ENCODE results near the gene CPXM2. TPM values are rescaled to one million over a fixed set of nuclear protein-coding genes. Genes with fewer than 3 reads are reported as not detected.

Gene CPXM2
- total RNA-seq, 2 donors from 2014 or later: not detected

DNA sequence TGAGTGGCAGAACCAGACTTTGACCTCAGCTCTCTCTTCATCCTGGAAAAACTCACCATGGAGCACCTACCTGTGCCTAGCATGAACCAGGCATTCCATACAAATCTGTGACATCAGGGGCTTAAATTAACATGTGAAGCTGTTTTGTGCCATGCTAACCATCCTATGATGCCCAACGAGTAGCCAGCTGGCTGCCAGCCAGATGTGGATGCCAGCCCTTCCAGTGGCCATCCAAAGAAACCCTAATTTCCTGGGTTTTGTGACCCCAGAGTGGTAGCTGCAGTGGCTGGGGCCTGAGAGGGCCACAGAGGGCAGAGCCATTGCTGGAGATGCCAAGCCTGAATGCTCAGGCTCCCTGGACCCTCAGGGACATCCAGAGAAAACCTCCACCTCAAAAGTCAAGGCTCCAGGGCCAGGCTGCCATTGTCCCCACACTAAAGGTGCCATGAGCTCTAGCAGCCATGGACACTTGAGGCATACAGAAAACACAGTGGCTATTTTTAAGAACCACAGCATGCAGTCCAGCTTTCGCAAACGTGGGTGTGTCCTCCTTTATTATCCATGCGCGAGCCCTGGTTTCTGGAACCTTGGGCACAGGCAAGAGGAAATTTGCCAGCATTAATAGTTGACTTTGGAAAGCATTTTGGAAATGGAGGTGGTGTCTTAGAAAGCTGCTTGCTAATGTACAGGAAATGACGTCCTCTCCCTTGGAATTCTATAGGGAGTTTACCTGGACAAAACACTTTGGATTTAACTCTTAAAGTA is 6.0 kb downstream of the CPXM2 start:
- Mint-ChIP-seq H3K27ac (no peak overlapping the region), H3K9me3 (no peaks in the 10 kb centered on the region), H3K36me3 (no peaks in the 10 kb centered on the region)
- DNase-seq (ENCODE audit: low spot score in 2 of 2) (no peak), ATAC-seq (no peak)

DNA sequence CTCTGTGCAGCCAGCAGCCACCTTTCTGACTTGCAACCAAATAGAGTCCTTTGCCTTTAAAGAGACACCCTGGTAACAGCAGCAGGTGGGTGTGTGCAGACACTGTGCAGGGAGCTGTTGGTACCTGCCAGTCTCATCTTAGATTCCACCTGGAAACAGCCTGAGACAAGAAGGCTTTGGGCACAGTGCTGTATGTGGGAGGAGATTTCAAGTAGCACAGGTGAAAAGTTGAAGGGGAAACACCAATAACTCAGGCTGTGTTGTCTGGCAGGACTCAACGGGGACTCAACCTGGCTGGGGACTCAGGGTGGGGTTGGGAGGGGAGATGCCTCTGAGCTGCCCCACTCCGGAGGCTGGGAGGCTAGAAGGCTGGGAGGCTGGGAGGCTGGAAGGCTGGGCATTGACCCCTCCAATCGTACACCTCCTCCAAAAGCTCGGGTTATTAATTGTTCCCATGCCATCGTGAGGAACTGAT is 6.7 kb downstream of the CPXM2 start:
- no peak for DNase-seq (ENCODE audit: low spot score in 2 of 2)
- ATAC-seq: no peak
- no peaks in the 10 kb centered on the region for H3K36me3 Mint-ChIP-seq
- H3K27ac Mint-ChIP-seq: no peak overlapping the region
- no peaks in the 10 kb centered on the region for H3K9me3 Mint-ChIP-seq

DNA sequence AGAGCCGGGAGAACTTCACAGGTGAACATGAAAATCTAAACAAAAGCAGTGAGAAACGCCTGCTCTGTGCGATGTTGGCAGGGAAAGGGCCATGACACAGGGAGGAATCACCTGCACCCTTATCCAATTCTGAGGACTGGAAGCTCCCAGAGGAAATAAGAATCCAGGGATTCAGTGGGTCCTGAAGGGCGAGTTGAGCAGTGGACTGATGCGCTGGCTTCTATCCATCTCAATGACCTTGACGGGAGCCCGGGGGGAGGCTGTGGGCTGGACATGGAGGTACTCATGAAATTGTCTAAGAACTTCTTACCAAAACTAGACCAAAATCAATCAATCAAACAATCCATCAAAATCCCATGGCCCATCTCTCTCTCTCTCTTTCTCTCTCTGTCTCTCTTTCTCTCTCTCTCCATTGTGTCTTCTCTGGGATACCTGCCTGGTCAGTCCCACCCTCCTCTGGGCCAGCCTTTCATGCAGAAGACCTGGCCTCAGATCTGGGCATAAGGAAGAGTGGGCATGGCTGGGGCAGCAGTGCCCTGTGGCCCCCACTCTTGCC is 7.2 kb downstream of the CPXM2 start:
- no peak for DNase-seq (ENCODE audit: low spot score in 2 of 2)
- Mint-ChIP-seq H3K27ac (no peak overlapping the region), H3K36me3 (no peaks in the 10 kb centered on the region), H3K9me3 (no peaks in the 10 kb centered on the region)
- ATAC-seq: no peak

DNA sequence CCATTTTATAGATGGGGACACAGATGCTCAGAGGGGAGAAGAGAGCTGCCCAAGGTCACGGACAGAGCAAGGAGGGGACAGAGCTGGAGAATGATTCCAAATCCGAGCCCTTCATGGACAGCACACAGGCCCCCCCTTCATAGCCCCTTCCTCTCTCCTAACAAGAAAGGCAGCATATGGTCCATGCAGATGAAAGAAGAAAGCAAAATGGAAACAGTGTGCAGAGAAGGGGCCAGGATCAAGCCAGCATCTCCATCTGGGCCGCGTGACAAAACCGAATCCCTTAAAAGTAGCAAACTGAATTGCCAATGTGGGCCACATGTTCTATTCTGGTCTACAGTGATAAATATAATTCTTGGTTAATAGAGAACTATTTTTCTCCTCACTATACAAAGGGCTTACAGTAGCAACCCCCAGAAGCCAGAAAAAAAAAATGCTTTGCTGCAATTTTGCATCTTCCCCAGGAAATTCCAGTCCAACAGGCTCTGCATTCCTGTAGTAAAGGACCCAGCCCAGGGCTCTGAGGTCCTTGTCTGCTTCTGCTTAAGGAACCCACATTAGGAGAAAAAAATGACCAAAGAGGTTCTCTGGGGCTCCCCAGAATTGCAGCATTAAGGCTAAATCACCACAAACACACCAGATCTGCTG is 7.8 kb downstream of the CPXM2 start:
- ATAC-seq (no peak), DNase-seq (ENCODE audit: low spot score in 2 of 2) (no peak)
- Mint-ChIP-seq H3K27ac (no peak overlapping the region), H3K36me3 (no peaks in the 10 kb centered on the region), H3K9me3 (no peaks in the 10 kb centered on the region)

DNA sequence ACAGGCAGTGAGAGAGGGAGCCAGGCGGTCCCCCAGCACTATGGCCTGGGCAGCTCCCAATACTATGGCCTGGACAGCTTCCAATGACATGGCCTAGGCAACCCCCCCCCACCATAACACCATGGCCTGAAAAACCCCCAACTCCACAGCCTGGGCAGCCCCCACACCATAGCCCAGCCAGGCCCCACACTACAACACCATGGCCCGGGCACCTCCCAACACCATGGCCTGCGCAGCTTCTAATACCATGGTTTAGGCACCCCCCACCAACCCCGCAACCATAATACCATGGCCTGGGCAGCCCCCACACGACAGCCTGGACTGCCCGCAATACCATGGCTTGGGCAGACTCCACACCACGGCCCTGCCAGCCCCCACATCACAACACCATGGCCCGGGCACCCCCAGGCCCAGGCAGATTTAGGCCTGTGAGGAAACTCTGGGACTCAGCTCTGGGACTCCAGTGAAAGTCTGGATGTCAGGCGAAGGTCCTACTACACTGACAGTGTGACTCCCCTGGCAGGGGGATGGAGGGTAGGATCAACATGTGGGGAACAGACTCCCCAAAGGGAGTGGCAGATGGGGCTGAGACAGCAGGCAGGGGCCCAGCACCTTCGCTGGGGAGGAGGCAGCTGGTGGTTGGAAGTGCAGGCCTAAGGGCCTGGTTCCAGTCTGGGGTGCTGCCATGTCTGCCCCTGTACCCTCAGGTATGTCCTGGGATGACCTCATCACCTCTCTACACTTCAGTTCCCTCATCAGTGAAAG is 8.7 kb downstream of the CPXM2 start:
- Mint-ChIP-seq H3K9me3 (no peaks in the 10 kb centered on the region), H3K36me3 (no peaks in the 10 kb centered on the region), H3K27ac (no peak overlapping the region)
- no peak for DNase-seq (ENCODE audit: low spot score in 2 of 2)
- ATAC-seq: no peak

DNA sequence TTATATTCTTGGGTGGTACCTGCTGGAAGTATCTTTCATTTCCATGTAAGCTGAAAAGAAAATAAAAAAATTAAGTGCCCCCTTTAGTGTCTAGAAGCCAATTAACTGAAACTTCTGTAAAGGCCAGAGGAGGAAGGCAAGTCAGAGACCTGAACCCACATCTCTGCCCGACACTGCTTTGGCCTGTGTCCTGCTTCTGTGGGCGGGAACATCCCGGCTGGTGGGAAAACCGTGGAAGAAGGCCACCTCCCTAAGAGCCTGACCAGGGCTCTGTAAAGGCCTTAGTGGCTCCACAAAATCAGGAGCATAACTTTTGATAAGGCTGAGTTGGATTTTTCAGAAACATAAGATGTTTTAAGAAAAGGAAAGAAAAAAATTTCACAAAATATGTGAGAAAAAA is 9.4 kb downstream of the CPXM2 start:
- Mint-ChIP-seq H3K36me3 (no peaks in the 10 kb centered on the region), H3K9me3 (no peaks in the 10 kb centered on the region), H3K27ac (no peak overlapping the region)
- DNase-seq (ENCODE audit: low spot score in 2 of 2) (no peak), ATAC-seq (no peak)

DNA sequence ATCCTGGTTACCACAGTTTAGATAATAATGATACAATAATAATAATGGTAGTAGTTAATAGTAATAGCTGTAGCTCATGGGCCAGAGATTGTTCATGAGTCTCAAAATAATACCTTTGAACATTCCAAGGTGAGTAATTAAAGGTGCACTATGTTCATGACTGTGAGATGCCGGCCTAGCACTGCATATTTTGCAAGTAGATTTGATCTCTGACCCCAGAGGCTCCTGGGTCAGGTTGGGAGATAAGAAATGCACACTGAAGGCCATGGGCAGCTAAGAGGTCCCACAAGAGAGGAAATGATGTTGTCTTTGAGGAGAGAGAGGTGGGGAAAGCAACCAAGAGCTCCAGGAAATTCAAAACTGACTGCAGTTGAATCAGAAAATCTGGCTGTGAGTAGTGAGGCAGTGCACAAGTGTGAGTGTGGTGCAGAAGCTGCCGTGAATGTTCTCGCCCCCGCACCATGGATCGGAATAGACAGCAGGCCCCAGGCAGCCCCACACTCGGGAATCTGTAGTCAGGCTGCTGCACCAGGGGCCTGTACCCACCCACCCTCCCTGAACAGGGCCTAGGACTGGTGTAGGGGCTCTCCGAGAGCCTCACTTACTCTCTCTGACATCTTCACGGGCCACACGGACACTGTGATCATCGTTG is 11.9 kb downstream of the CPXM2 start:
- ATAC-seq (no peak), DNase-seq (ENCODE audit: low spot score in 2 of 2) (no peak)
- Mint-ChIP-seq H3K36me3 (no peaks in the 10 kb centered on the region), H3K9me3 (no peaks in the 10 kb centered on the region), H3K27ac (no peak overlapping the region)

DNA sequence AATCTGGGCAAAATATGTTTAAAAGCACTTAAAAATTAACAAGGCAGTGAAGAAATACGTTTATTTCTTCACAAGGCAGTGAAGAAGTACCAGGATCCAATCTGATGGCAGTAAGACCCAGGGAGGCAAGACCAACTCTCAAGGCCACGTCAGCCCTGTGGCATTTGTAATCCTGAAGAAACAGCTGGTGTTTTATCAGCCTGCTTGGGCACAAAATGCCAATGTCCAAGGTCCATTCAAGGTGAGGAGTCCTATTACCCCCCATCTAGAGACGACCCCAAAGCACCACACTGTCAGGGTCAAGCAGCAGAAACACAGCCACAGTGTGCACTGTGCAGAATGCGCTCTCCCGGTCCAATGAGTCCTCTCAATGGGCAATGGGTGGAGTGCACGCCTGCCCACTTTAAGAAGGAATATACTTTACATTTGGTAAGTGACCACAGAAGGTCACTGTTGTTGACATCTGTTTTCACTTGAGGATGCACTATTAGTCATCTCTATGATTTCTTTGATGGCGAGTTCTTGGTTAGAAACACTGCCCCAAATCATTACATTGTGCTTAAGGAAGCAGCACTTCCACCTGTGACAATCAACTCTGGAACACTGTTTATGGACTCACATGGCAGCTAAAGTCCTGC is 12.8 kb downstream of the CPXM2 start:
- ATAC-seq (no peak), DNase-seq (ENCODE audit: low spot score in 2 of 2) (no peak)
- Mint-ChIP-seq H3K27ac (no peak overlapping the region), H3K36me3 (no peaks in the 10 kb centered on the region), H3K9me3 (no peaks in the 10 kb centered on the region)

DNA sequence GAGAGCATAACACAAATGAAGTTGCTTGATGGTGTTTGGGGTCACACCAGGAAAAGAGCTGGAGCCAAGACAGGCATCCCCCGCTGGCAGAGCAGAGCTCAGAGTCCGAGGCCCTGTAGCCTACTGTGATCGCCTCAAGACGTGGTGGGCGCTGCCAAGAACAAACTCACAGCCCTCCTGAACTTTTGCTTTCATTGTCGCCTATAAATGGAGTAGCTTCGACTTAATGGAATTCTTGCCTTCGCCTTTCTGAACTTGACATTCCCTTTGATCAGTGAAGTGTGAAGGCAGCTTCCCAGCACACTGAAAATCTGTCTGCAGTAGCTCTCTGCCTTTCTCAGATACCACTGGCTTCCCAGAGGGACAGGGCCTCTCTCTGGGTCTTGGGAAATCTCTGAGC is 21.3 kb downstream of the CPXM2 start:
- Mint-ChIP-seq H3K9me3 (no peaks in the 10 kb centered on the region), H3K27ac (no peak overlapping the region), H3K36me3 (no peaks in the 10 kb centered on the region)
- DNase-seq (ENCODE audit: low spot score in 2 of 2) (no peak), ATAC-seq (no peak)

DNA sequence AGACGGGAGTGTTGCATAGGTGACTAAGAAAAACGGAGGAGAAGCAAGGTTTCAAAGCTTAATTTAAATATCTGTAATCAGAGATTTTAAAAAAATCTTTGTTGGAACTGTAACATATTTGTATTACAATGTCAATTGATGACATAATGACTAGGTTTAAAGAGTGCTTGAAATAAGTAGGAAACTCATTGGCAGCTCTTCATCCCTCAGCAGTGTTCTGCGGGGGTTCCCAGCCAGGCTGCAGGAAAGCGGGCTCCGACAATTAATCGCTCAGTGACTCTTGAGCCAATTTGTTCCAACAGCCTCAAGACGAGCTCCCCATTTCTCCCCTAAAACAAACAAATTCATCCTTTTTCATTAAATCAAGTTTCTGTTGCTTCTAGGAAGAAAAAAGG is 22.6 kb downstream of the CPXM2 start:
- DNase-seq (ENCODE audit: low spot score in 2 of 2) (no peak), ATAC-seq (no peak)
- Mint-ChIP-seq H3K9me3 (no peaks in the 10 kb centered on the region), H3K27ac (no peak overlapping the region), H3K36me3 (no peaks in the 10 kb centered on the region)

DNA sequence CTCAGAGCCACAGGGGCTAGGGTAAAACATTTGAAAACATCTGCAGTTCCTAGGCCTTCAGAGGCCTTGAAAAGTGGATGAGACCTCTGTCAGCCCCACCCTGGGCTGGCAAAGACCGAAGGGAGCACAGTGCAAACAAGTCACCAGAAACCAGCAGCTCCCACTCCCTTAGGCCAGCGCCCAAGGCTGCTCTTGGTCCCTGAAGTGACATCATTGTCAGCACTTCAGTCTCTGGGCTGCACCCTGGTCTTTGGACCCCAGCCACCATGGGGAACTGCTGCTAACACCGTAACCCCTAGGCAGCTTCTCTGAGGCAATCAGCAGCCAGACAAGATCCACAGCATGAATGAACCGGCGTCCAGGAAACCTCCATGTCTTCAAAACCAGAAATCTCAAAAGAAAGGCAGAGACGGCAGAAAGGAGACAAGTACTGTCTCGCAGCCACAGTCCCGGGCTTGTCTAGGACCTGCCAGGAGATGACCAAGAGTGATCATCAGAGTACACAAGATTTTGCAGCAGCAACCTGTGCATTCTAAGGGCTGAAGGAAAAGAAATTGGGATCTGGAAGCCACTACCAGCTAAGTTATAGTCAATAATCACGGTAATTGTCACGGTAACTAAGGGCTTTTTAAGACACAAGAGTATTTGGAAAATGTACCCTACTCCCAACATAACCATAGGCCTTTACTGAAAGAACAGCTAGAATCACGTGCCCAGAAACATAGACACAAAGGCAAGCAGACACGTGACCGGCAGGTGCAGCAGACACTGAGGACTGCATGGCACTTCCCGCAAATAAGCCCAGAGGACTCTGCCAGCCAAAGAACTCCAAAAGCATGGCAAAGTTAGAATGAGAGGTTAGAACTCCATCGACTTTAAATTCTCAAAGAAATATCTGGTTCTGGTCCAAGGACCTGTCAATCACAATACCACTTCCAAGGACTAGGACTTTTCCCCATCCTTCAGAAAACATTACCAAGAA is 23.3 kb downstream of the CPXM2 start:
- Mint-ChIP-seq H3K27ac (no peak overlapping the region), H3K9me3 (no peaks in the 10 kb centered on the region)

DNA sequence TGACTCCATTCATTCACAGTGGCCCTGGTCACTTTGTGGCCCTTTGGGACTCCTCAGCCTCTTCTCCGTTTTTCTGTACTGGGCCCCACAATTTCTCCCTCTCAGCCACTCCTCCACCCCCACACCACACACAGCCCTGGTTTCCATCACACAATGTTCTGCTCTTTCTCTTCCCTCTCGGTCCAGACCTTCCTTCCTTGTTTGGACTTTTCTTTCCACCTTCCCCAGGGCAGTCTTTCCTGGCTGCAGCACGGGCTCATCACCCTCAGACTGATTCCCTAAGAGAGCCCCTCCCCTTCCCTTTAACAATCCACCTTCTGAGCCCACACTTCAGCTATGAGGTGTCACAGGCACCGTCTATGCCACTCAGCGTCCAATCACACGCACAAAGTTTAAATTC is 25.7 kb downstream of the CPXM2 start:
- Mint-ChIP-seq H3K27ac (peak overlapping the region in 1 of 2 donors; percentile 31), H3K9me3 (no peaks in the 10 kb centered on the region), H3K36me3 (no peaks in the 10 kb centered on the region)
- DNase-seq (ENCODE audit: low spot score in 2 of 2): no peak
- ATAC-seq: no peak

More for the DNA sequence above, 23.3 kb downstream of the CPXM2 start:
- DNase-seq (ENCODE audit: low spot score in 2 of 2): peak in 1 of 2 donors; percentile 21
- ATAC-seq: no peak
- H3K36me3 Mint-ChIP-seq: no peaks in the 10 kb centered on the region

DNA sequence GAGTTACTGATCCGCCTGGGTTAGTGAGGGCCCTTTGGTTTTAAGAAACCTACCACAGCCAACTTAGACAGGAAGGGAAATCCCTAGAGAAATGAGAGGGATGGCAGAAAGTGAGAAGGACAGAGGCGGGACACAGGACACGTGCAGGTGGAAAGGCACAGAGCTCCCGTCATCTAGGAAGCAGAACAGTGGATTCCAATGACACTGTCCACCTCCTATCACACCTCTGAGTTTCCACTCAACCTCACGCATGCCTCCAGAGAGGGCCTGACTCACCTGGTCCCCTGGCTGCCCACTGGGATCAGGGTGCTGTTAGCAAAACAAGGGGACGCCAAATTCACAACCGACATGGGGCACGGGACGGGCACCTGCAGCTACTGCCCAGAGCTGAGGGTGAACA is 26.3 kb downstream of the CPXM2 start:
- DNase-seq (ENCODE audit: low spot score in 2 of 2): no peak
- no peak overlapping the region for H3K27ac Mint-ChIP-seq
- no peaks in the 10 kb centered on the region for H3K36me3 Mint-ChIP-seq
- ATAC-seq: no peak
- H3K9me3 Mint-ChIP-seq: no peaks in the 10 kb centered on the region

DNA sequence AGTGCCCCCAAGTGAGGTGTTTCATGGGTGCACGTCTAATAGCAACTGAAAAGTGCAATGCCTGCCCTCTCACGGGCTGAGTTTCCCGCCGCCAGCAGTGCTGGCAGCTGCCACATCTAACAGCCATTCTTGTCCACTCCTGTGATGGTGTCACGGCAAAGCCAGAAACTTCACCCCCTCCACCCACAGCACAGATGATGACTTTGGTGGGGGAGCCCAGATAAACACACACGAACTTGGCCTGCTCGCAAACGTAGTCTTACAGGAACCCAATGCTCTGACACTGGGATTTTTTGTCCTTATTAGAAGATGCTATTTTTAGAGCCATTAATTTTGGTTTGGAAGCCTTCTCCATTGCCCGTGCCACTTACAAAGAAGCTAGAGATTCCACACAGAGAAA is 26.7 kb downstream of the CPXM2 start:
- DNase-seq (ENCODE audit: low spot score in 2 of 2) (no peak), ATAC-seq (no peak)
- no peaks in the 10 kb centered on the region for H3K36me3 Mint-ChIP-seq
- H3K9me3 Mint-ChIP-seq: no peaks in the 10 kb centered on the region
- H3K27ac Mint-ChIP-seq: no peak overlapping the region

DNA sequence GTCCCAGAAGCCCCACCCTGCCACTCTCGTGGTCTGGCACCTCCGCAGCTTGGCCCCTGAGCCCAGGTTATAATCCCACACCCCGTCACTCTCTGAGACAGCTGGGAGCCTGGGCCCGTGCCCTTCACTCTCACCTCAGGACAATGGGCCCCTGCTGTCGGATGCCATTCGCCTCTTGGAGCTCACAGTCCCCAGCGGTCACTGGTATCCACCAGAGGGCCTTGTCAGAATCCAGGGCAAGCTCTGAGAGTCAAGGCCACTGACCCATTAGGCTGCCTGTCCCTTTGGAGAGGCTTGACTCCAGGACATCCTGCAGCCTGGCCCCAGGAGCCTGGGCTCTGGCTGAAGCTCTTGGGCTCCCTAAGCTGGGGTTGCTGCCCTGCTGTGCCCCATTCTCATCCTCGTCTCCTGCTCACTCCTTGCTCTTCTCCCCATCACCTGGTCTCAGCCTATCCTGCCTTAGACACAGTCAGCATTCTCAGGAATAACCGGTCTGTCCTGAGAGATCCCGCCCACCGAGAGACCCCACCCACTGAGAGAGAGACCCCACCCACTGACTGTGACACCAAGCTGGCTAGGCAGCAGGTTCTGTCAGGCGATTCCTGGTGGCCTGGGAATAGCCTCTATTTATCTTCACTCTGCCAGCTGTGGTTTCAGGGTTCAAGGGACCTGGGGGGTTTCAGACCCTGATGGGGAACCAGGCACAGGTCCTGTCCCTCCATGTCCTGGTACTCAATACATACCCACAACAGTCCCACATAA is 27.7 kb downstream of the CPXM2 start:
- Mint-ChIP-seq H3K9me3 (no peaks in the 10 kb centered on the region), H3K36me3 (no peaks in the 10 kb centered on the region), H3K27ac (no peak overlapping the region)
- ATAC-seq: no peak
- no peak for DNase-seq (ENCODE audit: low spot score in 2 of 2)

All from activated naive CD4-positive, alpha-beta T cell treated with anti-CD3 and anti-CD28 coated beads, Interleukin-2, amount 50 U/mL, for 72 hours (primary cell).